Peyer's patch (tissue), 4 donors: Measurements from ENCODE around the gene PXMP4. TPM values are rescaled to one million over a fixed set of nuclear protein-coding genes. Genes with fewer than 3 reads are reported as not detected.

Source experiments
- DNase-seq, 3 donors: peaks; one replicate each; pipeline ENCODE4 v3.0.0-alpha.2; 2017 to 2019
- H3K27ac ChIP-seq, 4 donors: fragments of 200-600 bp; sonication (generic); one replicate each; pipeline ENCODE4 v1.5.1; 2016 to 2019
- H3K27me3 ChIP-seq, 2 donors: fragments of 200-600 bp; sonication (generic); one replicate each; pipeline ENCODE4 v1.5.1; 2019
- H3K36me3 ChIP-seq, 3 donors: fragments of 200-600 bp; sonication (generic); one replicate each; pipeline ENCODE4 v1.5.1; 2016 to 2019
- H3K4me1 ChIP-seq, 4 donors: fragments of 200-600 bp; sonication (generic); one replicate each; pipeline ENCODE4 v1.5.1; 2016 to 2019
- H3K4me3 ChIP-seq, 4 donors: fragments of 200-600 bp; sonication (generic); 1 replicate in 3 of 4; 2 replicates in 1 of 4; pipeline ENCODE4 v1.5.1; 2016 to 2019; ENCODE audit warnings: mild to moderate bottlenecking in 1 of 4
- H3K9me3 ChIP-seq, 4 donors: fragments of 200-600 bp; sonication (generic); one replicate each; pipeline ENCODE4 v1.5.1; 2016 to 2019; ENCODE audit warnings: mild to moderate bottlenecking in 1 of 4
- CTCF ChIP-seq, 6 experiments: fragments of 450-650 bp in 4 of 6; fragments of 200-600 bp in 2 of 6; sonication (generic) in 1 of 6; IDR thresholded peaks; one replicate each; pipeline ENCODE4 v1.5.1; 2017 to 2019; ENCODE audit warnings: antibody characterized with exemption in 6 of 6, mild to moderate bottlenecking in 3 of 6, moderate library complexity in 1 of 6
- POLR2A ChIP-seq, 2 donors: fragments of 450-650 bp; IDR thresholded peaks; one replicate each; pipeline ENCODE4 v1.5.1; 2017; ENCODE audit warnings: antibody characterized with exemption in 2 of 2, mild to moderate bottlenecking in 2 of 2, moderate library complexity in 2 of 2
- total RNA-seq, 4 donors: library from RNA; depleted of rRNA; stranded (reverse); fragments of >200 nt; gene quantifications; one replicate each; pipeline ENCODE4 v1.1.0, GENCODE V29; 2016

The PXMP4 gene
- total RNA-seq, 4 donors from 2014 or later = 0.83 to 15.3 (median 8.1) TPM

- no peaks in the 10 kb centered on the region for H3K9me3 ChIP-seq
- H3K27ac ChIP-seq = no peak overlapping the region
- peaks cover 0 to 28% (median 2%) of the 10 kb centered on the region in 4 donors for H3K4me1 ChIP-seq
- peaks cover 0 to 43% (median 0%) of the 10 kb centered on the region in 3 donors for H3K36me3 ChIP-seq
- TF ChIP-seq CTCF (IDR thresholded peaks at IDR 0.05) = no peak
- no peak for TF ChIP-seq POLR2A (IDR thresholded peaks at IDR 0.05)
- DNase-seq = peak in 1 of 3 donors; percentile 38
- no peak overlapping the region for H3K4me3 ChIP-seq
- H3K27me3 ChIP-seq = no peaks in the 10 kb centered on the region
These were observed 63.1 kb downstream of the PXMP4 start for GRCh38 chr20:33656783-33657703.

- H3K27ac ChIP-seq = no peak overlapping the region
- H3K4me1 ChIP-seq = peaks cover 0 to 35% (median 2%) of the 10 kb centered on the region in 4 donors
- H3K27me3 ChIP-seq = no peaks in the 10 kb centered on the region
- DNase-seq = peak in 1 of 3 donors; percentile 34
- TF ChIP-seq POLR2A (IDR thresholded peaks at IDR 0.05) (no peak), CTCF (IDR thresholded peaks at IDR 0.05) (no peak)
- H3K9me3 ChIP-seq = no peaks in the 10 kb centered on the region
- peaks cover 0 to 42% (median 0%) of the 10 kb centered on the region in 3 donors for H3K36me3 ChIP-seq
- no peak overlapping the region for H3K4me3 ChIP-seq
These were observed 63.9 kb downstream of the PXMP4 start for GRCh38 chr20:33656010-33656782.

- peaks cover 0 to 36% (median 0%) of the 10 kb centered on the region in 3 donors for H3K36me3 ChIP-seq
- no peaks in the 10 kb centered on the region for H3K9me3 ChIP-seq
- peak overlapping the region in 3 of 4 donors; percentile 13 to 71 (median 57) for H3K27ac ChIP-seq
- no peak for TF ChIP-seq POLR2A (IDR thresholded peaks at IDR 0.05)
- no peak for TF ChIP-seq CTCF (IDR thresholded peaks at IDR 0.05)
- no peaks in the 10 kb centered on the region for H3K27me3 ChIP-seq
- no peak overlapping the region for H3K4me3 ChIP-seq
- H3K4me1 ChIP-seq = peaks cover 0 to 43% (median 2%) of the 10 kb centered on the region in 4 donors
- DNase-seq = no peak
These were observed 64.9 kb downstream of the PXMP4 start for GRCh38 chr20:33655164-33655563.

GRCh38 chr20:33654680-33655161, 65.4 kb downstream of the PXMP4 start:
- Histone ChIP-seq H3K27ac (peak overlapping the region in 3 of 4 donors; percentile 13 to 71 (median 57)), H3K4me3 (no peak overlapping the region), H3K4me1 (peaks cover 0 to 45% (median 2%) of the 10 kb centered on the region in 4 donors), H3K27me3 (no peaks in the 10 kb centered on the region), H3K36me3 (peaks cover 0 to 32% (median 0%) of the 10 kb centered on the region in 3 donors), H3K9me3 (no peaks in the 10 kb centered on the region)
- no peak for TF ChIP-seq POLR2A (IDR thresholded peaks at IDR 0.05)
- no peak for TF ChIP-seq CTCF (IDR thresholded peaks at IDR 0.05)
- DNase-seq = no peak

GRCh38 chr20:33653900-33654596, 66.1 kb downstream of the PXMP4 start:
- Histone ChIP-seq H3K27ac (peak overlapping the region in 3 of 4 donors; percentile 57 to 71 (median 57)), H3K4me1 (peaks cover 0 to 45% (median 2%) of the 10 kb centered on the region in 4 donors), H3K4me3 (peak overlapping the region in 1 of 4 donors; percentile 13), H3K36me3 (peaks cover 0 to 25% (median 0%) of the 10 kb centered on the region in 3 donors), H3K27me3 (no peaks in the 10 kb centered on the region), H3K9me3 (no peaks in the 10 kb centered on the region)
- TF ChIP-seq POLR2A (IDR thresholded peaks at IDR 0.05) (peak in 1 of 2 donors; percentile 40), CTCF (IDR thresholded peaks at IDR 0.05) (no peak)
- DNase-seq = peak in 2 of 3 donors; percentile 94
